ENCODE data around the gene TBC1D8.

Gene TBC1D8

DNA sequence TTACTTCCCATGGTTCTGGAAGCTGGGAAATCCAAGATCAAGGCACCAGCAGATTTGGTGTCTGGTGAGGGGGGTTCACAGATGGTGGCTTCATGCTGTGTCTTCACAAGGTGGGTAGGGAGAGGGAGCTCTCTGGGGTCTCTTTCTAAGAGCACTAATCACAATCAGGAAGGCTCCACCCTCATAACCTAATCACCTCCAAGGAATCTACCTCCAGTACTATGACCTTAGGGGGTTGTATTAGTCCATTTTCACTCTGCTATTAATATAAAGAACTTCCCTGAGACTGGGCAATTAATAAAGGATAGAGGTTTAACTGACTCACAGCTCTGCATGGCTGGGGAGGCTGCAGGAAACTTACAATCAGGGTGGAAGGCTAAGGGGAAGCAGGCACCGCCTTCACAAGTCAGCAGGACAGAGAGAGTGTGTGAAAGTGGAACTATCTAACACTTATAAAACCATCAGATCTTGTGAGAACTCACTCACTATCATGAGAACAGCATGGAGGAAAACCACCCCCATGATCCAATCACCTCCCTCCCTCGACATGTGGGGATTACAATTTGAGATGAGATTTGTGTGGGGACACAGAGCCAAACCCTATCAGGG, 17.6 kb downstream of the TBC1D8 start:
- DNase-seq, result no peak

DNA sequence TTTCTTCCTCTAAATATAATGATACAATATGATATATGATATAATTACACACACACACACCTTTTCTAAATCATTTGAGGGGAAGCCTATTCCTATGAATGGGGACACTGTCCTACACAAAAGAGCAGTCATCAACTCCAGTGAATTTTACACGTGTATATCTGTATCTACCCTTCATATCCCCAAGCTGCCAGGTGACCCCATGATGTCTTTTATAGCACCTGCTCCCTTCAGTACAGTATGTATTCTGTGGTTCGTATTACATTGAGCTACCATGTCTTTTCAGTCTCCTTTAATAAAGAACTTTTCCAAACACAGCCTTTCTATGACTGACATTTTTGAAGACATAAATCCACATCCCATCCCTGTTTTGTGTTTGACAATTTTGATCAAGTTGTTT, 19.0 kb downstream of the TBC1D8 start:
- no peak for DNase-seq

DNA sequence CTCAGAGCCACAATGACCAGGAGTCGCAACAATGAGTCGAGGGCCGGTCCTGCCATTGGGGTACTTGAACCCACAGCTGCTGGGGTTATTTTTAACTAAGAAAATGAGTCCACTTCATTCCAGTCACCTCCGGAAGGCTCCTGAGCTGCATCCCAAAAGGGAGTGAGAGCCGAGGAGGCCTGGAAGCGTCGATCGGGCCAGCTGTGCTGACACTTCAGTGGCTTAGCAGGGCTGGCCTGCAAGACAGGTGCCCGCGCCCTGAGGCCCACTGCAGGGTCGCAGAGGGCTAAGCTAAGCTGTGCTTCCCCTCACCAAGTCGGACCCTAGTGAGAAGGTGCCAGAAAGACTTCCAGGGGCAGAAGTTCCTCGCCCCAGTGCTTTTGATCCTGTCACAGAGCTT, 21.1 kb downstream of the TBC1D8 start:
- no peak for DNase-seq

DNA sequence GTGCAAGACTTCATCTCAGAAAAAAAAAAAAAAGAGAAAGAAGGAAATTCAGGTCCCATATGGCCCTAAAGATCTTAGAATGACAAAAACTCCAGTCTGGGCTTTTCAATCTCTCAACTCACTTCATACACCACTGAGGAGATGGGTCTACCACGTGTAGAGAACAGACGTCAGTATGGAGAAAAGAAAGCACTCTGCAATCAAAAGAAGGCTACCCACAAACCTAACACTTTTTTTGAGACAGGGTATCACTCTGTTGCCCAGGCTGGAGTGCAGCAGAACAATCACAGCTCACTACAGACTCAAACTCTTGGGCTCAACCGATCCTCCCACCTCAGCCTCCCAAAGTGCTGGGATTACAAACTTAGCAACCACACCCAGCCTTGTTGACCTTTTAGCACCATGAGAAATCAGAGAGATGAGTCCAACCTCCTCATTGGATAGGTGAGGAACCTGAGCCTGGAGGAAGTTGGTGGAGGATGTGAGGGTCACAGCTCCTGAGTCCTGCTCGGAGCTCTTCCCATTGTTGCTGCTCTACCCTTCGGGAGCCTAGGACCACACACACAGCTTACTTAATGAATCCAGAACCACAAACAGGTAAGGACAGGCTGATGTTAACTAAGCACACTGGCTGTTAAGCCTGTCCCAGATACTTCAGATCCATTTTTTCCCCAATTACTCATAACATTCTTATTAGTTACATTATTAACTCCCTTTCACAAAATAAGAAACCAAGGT, 23.7 kb downstream of the TBC1D8 start:
- DNase-seq, result no peak

DNA sequence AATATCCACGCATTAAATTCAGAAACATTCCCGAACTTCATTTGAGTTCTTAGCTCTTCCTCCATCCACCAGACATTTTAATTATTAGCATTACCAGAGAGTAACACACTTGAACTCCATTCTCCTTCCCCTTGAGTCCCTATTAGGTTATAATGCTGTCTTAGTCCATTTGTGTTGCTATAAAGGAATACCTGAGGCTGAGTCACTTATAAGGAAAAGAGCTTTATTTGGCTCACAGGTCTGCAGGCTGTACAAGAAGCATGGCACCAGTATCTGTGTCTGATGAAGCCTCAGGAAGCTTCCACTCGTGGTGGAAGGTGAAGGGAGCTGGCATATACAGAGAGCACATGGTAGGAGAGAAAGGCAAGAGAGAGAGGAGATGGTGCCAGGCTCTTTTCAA, 25.4 kb downstream of the TBC1D8 start:
- DNase-seq, result no peak

DNA sequence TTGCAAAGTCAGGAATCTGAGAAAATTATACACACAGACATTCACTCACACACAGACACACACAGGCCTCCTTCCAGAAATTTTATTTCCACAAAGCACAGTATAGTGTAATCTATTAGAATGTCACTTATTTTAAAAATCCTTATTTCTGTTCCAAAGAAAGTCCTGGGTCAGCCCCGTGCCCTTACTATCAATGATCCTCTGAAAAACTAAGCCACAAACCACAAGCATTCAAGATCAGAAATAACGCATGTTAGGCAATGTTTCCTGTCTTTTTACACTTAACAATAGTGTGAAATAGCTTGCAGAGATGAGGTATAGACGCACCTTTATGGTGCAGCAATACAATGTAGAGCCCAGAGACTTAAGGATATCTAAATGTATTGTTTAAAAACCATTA, 25.8 kb downstream of the TBC1D8 start:
- DNase-seq, result no peak

DNA sequence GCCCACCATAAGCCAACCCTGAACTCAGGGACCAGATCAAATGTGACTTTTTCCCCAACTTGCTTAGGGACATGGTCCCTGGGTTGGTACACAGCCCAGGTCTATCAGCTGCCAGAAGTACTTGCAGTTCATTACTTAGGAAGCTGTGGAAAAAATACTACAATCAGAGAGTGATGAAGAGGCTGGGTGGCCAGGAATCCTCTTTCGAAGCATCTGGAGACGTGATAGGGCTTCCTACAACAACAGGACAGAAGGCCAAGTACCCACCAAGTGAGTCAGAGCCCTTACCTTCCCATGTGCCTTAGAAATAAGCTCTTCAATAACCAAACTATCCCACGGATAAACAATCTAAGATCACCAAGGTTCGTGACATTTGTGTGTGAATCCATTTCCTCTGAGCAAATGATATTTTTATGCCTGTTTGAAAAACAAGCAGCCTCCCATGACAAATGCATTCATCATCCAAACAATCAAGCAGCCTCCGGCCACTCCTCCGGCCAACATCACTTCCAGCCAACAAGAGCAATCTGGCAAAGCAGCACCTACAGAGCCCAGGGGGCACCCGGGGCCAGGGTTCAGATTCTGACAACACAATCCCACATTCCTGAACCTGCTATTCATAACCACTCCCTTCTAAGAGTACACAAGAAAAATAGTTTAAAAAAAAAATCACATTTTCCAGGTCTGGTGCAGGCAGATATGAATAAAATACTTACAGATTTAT, 26.4 kb downstream of the TBC1D8 start:
- no peak for DNase-seq

DNA sequence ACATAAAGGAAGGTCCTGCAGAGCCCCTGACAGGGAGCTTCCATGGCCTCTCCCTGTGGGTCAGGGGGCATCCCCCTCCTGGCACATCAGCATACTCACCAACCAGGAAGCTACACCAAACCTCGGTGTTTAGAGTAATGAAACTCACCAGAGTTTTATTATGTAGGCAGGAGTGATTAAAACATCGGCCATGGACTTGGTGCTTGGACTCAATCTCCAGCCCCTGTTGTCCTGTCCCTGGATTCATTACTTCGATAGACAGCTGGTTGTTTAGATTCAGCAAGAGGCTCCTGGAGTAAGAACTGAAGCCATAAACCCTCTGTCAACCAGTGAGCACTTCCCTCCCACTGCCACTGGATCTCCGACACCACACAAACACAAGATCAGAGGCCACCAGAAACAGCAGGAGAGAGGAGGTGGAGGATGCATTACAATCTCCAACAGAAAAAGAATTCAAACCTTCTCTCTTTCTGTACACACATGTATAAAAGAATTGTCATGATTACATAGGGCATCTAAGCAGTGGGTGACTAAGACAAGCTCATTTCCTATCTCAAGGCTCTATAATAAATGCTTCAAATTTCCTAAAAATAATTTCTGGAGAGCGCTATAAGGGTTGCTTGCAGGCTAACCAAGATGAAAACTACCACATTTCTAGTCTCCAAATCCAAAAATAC, 27.2 kb downstream of the TBC1D8 start:
- DNase-seq, result no peak

DNA sequence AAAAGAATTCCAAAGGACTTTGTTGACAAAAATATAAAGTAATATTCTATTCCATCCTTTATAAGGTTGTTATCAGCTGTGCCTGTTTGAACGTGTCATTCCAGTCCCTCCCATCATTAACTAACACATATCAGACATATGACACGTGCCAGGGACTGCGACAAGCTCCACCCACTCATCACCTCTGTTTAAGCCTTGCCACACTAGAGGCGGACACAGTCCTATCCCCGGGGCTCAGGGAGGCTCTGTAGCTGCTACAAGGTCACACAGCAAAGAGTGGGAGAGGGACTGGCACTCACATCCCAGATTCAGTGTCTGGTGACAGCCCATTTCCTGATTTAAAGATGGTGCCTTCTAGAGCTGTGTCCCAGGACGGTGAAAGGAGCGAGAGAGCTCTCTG, 30.0 kb downstream of the TBC1D8 start:
- DNase-seq, result no peak

DNA sequence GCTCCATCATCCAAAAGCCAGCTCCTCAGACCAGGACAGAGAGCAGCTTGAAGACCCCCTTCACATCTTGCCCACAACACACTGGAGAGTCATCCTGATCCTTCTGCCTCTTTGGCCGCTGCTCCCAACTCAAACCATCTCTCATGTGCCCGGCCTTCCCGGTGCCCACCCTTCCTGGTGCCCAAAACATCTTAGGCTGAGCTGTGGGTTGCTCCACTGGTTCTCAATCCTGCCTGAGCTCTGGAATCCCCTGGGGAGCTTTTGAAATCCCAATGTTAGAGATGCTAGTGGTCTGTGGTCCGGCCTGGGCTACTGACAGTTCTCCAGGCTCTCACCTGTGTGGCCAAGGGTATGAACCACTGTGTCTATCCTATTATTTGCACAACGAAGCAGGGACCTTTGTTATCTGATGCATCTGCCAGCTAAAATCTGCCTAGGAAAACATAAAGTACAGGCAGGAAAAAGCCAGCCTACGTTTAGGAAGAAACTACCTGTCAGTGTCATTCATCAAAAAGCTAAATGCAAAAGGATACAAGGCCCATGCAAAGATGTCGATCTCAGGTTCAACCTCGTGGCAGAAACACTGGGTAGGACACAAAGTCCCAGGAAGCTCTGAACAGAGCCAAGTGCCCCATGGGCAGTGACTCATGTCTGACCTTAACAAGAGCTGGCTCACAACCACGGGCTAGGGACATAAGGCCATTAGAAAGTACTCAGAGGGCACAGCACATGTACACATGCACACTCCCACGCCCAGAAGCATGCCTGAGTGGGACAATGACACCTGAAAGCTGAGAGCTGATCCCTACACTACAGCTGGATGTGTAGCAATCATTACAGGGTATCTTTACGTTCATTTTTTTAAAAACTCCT, 30.8 kb downstream of the TBC1D8 start:
- no peak for DNase-seq

DNA sequence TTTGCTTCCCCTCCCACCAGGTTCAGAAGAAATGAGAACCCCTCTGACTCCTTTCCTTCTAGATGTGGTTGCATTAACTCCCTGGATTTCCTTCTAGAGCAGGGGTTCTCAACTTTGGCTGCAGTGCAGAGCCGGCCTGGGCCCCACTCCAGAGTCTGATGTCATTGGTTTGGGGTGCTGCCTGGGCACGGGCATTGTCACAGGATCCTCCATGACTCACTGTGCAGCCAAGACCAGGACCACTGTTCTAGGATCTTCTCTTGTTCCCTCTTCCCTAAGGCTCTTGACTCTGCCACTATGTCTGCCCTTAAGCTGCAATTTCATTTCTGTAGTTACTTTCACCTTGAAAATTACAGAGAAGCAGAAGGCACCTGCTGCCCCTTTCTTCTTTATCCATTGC, 31.8 kb downstream of the TBC1D8 start:
- DNase-seq, result no peak

DNA sequence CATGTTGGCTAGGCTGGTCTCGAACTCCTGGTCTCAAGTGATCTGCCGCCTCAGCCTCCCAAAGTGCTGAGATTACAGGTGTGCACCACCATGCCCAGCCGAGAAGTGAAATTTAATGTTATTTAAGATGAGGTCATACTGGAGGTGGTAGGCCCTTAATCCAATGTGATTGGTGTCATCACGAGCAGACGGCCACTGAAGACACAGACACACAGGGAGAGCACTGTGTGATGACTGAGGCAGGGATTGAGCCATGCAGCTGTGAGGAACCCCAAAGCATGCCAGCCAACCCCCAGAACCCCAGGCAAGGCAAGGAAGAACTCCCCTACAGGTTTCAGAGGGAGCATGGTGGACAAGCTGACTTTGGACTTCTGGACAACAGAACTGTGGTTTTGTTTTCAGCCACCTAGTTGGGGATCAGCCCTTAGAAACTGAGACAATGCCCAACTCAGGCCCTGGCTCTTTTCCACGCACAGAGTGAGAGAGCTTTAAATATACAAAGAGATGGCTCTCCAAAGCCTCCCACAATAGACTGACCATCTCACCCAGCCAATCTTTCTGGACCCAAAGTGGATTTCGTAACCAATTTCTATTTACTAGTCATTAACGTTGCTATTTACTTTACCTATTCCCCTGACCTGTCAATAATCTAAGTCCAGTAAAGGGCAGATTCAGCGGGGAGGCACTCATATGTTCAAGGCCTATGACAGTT, 34.2 kb downstream of the TBC1D8 start:
- DNase-seq, result no peak

DNA sequence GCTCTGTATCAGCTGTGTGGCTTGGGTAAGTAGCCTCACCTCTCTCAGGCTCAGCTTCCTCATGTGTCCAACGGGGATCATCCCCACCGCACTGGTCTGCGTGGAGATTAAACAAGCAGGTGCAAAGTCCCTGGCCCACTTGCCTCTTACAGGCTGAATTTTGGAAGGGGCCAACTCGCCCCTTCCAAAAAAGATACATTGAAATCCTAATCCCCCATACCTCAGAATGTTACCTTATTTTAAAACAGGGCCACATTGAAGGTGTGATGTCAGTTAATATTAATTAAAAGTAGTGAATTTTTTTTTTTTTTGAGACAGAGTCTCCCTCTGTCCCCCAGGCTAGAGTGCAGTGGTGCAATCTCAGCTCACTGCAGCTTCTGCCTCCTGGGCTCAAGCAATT, 34.8 kb downstream of the TBC1D8 start:
- no peak for DNase-seq

DNA sequence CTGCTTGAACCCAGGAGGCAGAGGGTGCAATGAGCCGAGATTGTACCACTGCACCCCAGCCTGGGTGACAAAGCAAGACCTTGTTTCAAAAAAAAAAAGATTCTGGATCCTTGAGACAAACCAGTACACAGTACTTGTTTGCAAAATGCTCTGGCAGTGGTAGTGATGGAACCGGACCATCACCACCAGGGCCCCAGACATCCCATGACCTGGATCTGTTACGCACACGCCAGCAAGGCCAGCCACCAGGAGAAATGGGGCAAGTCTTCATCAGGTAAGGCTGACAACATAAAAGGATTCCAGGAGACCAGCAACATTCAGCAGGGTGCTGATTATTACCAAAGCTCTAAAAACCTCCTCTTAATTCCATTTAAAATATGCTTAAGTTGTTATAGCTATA, 35.5 kb downstream of the TBC1D8 start:
- no peak for DNase-seq

DNA sequence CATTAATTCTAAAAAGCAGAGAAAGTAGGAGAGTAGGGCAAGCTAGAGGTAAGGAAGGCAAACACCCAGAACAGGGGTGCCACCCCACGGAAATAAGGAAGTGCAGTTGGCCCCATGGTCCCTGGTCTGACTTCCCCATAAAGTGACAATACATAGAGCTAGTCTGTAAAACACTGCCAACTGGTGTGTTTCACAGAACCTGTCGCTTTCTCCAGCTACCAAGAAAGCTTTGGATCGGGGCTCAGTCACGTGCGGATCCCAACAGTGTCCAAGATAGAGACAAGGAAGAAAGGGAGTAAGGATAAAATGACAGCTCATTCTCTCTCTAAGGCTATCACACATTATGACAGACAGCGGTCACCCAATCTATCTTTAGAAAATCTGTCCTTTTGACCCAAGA, 36.4 kb downstream of the TBC1D8 start:
- DNase-seq, result no peak

DNA sequence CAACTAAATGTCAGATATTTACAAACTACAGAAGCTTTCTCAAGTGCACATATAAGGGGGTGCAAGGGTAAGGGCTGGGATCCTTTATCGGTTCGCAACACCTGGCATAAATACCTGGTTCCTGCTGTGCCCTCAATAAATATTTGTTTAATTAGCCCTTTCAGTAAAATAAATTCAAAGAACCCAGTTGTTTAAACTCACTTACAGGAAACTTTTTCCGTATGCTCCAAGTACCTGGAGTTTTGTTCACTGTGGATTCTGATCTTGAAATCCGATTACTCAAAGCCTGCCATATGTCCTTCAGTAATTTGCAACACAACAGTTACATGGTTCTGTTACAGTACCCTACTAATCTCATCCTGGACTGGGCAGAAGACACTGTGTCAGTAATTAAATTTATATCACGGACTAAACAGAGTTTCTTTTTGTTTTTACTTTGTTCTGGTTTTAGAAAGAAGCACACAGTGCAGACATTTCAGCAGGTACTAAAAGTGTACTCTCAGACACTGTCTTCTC, 36.9 kb downstream of the TBC1D8 start:
- no peak for DNase-seq

DNA sequence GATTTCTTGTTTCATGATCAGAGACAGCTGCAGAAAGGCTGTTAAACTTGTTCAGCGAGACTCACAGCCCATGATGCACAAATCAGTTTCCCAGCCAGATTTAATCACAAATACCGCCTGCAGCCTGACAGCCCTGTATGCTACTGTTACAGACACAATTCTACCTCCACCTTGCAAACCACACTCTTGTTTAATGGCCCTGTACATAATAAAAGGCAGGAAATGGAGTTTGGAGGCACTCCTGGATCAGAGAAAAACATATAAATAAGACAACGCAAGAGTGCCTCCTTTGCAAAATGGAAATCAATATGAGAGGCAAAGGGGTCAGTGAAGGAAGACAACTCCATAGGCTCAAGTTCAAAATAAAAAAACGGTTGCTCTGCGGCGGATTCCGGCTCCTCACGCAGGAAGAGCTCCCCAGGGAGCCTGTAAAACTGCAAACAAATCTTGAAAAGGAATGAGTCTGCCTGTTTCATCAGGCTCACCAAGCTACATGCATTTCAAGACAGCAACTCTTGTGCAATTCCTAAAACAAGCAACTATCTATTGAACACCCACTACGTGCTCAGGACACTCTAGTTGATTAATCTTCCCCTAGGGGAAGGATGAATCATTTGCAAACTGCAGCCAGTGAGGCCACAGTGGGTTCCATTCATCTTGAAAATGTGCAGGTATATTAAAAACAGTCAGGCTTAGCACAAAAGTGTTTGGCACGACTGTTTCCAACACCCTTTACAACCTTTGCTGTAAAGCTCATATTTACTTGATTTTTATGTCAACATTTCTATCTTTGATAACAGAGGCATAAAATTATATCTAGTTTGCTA, 37.5 kb downstream of the TBC1D8 start:
- no peak for DNase-seq

DNA sequence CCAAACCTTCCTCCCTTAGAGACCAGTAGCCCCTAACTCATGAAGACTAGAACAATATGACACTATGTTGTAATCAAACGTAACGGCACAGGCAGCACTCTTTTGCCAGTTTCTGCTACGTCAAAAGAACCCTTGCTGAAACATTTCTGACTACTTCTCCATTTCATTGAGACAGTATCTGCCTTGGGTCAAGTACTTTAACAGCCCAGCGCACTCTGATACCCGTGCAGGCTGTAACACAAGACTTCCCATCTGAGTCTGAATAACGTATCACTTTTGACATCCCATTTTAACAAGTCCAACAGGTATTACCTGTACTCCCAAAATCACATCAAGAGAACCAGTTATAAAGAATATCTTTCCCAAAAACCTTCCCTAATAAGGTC, 38.4 kb downstream of the TBC1D8 start:
- DNase-seq, result no peak

DNA sequence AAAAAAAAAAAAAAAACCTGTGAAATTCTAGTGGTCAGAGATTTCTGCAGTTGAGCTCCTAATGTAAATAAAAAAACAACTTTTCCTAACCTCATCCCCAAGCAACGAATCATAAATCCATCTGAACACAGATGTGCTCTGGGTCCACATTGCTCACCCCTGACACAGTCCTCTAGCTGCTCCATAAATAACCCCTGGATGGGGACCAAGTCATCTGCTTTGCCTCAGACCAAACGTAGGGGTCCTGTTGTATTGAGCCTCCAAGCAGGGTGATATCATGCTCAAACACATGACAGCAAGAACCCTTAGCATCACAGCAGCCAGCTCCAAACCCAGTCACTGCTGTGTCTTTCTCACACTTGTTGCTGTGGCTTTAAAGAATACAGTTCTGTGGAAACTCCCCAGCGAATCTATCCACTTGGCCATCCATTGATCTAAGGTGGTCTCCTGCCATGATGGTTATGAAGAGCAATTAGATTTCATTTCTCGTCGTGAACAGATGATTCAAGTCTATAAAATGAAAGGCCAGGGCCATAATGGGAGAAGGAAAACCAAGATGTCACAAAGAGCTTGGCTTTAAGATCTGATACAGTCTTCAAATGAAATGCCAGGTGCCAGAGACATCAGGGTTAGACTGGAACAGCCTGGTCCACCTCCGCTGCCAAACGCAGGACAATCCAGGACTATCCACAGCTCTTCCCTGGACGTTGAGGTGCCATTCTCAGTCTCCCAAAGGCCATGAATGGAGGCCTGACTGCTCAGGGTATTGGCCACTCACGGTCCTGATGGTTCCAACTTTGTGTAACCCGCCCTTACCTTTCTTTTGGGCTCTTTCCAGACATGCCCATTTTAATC, 39.0 kb downstream of the TBC1D8 start:
- DNase-seq, result no peak

DNA sequence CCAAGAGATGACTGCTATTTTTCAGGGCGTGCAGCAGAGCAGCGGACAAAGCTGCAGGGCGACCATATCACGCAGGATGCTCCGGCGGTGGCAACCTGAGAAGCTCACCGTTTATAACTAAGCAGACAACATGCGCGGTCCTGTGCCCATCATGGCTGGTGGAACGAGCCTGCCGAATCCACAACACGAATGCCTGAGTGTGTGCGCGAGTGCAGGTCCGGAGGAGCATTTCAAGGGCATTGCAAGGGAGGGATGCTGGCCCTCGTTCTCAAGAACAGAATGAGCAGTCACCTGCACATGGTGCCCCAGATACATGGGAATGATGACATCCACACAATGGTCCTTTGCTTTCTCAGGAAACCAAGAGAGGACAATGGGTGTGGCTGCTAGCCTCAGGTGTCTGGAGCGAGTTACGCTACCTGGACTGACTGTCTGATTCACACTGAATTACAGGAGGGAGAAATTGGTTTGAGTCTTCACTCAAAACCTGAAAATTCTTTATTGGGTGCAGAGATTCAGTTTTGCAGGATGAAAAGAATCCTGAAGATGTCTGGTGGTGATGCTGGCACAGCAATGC, 39.8 kb downstream of the TBC1D8 start:
- DNase-seq, result no peak
